Stimulated activated CD4-positive, alpha-beta T cell treated with anti-CD3 and anti-CD28 coated beads, Interleukin-15, amount 100 ng/mL, for 48 hours (primary cell): ENCODE measurements around the gene ABHD6.
"Not testable (repeated sequence)": the region's sequence is repeated elsewhere in the genome, so short reads cannot be mapped to it uniquely, and the experiment has no call there.

Experiments
- DNase-seq, 2 donors: peaks; one replicate each; pipeline ENCODE4 v3.0.0-alpha.2; 2020; ENCODE audit warnings: low read depth in 2 of 2

The ABHD6 gene

DNA sequence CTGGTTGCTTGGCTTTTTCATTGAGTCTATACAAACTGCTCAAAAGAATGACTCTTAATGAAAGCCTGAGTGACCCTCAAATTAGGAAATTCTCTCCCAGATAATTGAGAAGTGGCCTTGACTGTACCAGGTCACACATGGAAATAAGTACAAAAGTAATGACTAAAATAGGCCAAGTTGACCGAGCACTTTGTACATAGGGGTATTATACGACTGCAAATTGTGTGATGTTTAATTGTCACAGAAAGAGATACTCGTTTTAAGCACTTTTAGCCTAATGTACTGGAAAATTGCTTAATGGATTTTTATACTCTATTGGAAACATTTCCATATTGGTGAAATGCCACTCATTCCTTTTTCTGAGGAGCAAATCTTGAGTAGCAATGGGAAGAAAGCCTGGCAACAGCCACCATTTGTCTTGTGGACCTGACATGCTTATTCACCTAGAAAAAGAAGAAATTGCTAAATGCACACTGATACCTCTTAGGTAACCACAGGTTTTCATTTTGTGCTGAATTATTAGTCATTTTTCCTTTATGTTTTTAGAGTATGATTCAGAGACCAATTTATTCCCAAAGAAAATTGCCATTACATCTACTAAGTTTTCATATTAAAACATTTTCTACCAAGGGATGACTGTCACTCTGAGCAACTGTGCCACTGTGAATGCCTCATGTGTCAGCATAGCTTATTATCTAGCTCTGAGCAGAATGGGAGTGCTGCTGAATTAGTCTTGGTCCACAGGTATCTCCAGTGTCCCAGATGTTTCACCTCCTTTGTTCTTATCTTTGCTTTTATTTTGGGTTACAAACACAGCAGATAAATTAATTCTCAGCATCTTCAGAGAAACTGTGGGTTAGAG lies 86.2 kb downstream of the ABHD6 start:
- no peak for DNase-seq

DNA sequence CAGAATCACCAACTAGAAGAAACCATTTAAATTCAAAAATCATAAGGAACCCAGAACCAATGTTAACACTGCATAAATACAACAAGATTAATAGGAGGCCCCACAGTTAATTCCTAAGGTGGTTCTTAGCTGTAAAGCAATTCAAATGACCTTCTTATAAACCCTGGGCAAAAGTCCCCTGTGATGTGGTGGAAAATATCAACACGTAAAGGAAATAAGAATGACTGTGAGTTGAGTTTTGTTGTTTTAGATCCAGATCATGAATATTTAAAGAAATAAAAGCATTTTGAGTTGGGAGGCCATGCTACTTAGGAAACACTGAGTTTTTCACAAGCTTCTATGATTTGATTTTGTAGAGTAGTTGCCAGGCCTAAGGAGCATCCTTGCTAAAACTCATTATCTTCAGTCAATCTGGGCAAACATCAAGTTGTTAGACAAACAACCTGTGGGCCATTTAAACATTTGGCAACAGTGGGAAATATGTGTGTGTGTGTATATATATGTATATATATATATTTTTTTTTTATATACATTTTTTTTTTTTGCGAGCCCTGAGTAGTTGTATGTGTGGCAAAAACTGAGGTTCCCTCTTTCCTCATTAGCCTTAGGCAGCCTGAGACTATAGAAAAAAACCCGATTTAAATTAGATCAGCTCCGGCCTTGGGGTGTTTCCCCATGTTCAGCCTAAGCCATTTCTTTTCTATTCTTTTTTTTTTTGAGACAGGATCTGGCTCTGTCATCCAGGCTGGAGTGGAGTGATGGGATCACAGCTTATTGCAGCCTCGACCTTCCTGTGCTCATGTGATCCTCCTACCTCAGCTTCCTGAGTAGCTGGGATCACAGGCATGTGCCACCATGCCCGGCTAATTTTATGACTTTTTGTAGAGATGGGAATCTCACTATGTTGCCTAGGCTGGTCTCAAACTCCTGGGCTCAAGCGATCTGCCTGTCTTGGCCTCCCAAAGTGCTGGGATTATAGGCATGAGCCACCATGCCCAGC lies 87.1 kb downstream of the ABHD6 start:
- no peak for DNase-seq

DNA sequence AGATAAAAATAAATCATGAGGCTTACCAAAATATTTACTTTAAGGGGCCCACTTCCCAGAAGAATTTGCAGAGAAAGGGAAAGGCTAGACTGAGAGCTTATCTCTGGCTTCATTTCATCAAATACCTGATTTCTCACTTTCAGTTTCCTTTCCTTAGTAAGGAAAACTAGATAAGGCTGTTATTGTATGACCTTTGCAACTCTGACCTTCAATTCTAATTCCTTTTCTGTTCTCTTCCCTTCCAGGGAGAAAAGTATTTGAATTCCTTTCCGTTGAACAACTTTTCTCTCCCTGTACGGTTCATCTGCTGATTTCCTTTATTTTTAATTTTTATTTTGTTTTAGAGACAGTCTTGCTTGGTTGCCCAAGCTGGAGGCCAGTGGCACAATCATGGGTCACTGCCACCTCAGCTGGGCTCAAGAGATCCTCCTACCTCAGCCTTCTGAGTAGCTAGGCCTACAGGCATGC lies 88.0 kb downstream of the ABHD6 start:
- no peak for DNase-seq

DNA sequence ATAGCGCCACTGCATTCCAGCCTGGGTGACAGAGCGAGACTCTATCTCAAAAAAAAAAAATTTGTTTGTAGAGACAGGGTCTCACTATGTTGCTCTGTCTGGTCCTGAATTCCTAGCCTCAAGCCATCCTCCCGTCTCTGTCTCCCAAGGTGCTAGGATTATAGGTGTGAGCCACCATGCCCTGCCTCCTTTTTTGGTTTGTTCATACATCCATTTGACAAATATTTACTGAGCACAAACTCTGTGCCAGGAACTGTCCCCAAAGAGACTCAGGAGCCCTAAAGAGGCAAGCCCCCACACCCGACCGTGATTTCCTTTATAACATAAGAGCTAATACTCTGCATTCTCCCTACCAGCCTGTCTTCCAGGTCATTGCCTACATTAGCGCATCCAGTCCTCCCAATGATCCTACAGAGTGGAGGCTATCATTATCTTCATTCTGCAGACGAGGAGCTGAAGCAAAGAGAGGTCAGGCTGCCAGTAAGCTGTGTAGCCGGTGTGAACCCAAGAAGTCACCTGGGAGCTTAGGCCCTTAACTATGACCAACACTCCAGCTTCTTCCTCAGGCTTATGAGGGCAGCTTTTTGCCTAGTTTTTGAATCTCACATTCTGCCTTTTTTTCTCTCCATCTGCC lies 88.8 kb downstream of the ABHD6 start:
- DNase-seq = no peak

DNA sequence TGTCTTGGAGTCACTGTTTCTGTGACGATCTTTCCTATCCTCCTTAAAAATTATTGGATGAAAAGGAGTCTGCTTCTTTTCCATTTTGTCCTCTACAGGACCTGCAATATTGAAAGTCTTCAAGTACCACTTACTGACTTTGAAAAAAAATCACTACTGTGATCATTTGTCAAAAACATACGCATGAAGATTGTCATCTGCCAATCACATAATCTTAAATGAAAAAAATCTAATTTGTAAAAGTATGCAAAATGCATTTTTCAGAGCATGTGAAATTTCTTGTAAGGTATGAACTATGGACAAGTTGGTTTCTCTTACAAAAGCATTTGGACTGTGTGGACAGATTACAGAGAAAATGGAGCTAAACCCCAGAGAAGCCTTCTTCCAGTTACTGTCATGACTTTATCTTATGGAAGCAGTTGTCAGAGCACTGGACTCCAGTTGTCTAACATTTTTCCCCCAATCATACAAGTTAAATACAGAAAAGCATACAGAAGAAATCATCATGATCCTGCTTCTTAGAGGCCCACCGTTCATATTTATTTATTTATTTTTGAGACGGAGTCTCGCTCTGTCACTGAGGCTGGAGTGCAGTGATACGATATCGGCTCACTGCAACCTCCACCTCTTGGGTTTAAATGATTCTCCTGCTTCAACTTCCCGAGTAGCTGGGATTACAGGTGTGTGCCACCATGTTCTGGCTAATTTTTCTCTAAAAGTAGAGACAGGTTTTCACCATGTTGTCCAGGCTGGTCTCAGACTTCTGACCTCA lies 91.7 kb downstream of the ABHD6 start:
- DNase-seq = no peak

DNA sequence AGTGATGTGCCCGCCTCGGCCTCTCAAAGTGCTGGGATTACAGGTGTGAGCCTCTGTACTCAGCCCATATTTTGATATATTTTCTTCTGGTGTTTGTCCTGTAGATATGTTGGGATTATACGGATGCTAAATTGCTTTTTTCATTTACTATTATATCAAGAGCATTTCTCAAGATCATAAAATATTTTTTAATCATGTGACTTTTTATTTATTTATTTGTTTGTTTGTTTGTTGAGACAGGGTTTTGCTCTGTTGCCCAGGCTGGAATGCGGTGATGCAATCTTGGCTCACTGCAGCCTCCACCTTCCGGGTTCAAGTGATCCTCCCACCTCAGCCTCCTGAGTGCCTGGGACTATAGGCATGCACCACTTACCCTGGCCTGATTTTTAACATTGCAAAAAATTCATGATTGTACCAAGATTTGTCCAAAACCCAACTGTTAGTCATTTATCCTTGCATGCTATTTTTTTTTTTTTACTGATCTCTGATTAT lies 92.4 kb downstream of the ABHD6 start:
- DNase-seq = no peak

DNA sequence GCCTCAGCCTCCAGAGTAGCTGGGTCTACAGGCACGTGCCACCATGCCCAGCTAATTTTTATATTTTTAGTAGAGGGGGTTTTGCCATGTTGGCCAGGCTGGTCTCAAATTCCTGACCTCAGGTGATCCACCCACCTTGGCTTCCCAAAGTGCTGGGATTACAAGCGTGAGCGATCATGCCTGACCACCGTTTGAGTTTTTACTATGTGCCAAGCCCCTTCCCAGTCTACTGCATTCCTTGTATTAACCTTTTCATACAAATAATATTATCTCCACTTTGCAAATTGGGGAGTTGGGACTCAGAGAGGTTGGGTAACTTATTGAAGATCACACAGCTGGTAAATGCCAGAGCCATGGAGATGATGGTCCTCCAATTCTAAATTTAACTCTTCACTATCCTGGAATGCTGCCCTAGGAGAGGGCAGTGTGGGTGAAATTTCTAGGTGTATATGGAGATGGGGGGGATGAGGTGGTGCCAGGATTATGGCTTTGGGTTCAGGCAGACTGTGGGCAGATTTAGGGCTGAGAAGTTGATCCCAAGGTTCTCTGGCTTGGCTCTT lies 94.1 kb downstream of the ABHD6 start:
- no peak for DNase-seq

DNA sequence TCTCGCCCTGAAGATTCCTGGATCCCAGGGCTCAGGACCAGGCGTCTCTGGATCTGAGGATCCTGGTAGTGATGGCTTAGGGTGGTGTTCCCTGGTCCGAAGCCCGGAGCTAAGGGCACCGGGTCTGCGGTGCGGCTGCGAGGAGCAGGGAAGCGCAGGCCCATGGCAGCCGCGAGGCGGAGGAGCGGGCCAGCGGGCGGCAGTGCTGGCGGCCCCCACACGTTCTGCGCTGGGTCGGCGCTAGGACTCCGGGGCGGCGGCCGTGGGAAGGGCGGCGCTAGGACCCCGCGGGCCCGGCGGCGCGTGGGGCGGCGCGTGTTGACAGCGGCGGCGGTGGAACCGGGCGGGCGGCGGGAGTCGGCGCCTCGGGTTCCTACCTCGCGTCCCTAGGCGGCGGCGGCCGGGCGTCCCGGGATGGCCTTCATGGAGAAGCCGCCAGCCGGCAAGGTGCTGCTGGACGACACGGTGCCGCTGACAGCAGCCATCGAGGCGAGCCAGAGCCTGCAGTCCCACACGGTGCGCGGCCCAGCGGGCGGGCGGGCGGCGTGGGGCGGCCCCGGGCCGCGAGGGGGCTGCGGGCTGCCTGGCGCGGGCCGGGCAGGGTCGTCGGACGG lies 95.1 kb downstream of the ABHD6 start, which contains the start of gene PXK:
PXK (plus strand) TSS at position 318 of the 614 bp plus-strand sequence; CDS start at position 415, 97 bp downstream.
- peak; percentile 50 to 70 for DNase-seq

DNA sequence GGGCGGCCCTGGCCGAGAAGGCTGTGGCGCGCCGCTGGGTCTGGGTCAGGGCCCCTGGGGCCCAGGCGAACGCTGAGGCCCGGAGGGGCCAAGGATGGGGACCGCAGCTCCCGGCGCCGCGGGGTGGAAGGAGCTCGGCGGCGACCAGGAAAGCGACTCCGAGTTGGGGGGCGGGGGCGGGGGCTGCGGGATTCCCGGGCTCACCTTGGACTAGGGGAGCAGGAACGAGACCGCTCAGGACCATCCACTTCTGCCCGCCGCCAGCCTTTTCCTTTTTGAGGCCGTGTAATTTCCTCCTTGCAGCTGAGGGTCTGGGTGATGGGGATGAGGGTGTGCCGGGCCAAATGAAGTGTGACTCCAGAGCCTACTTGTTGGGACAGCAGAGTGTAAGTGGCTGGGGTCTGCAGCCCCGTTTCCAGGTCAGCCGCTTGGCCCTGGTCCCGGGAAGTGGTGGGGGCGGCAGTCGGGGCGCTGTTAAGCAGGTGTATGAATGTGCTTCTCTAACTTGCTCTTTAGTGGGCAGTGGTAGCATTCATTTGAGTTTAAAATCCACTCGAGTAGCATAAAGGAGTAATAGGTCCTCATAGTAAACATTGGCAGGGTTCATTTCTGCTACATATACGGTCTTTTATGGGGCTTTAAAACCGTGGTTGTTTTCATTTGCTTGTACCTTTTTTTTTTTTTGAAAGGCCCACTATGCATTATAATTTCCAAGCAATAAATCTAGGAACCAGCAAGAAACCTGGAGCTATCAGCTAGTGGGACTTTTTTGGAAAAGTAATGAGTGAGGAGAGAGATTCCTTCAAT lies 95.8 kb downstream of the ABHD6 start:
- peak in 1 of 2 donors; percentile 8 for DNase-seq

DNA sequence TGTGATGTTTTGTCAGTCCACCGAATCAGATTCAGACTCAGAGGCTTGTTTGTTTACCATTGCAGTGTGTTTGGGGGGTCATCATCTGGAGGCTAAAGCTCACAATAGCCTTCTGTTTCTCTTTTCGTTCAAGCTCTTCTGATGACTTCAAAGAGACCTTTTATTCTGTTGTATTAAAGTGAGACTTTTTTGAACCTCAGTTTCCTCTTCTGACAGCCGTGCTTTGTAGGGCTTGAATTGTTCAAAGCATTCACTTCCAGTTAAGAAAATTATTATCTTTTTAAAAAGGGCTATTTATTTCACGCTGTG lies 96.4 kb downstream of the ABHD6 start:
- DNase-seq = no peak

DNA sequence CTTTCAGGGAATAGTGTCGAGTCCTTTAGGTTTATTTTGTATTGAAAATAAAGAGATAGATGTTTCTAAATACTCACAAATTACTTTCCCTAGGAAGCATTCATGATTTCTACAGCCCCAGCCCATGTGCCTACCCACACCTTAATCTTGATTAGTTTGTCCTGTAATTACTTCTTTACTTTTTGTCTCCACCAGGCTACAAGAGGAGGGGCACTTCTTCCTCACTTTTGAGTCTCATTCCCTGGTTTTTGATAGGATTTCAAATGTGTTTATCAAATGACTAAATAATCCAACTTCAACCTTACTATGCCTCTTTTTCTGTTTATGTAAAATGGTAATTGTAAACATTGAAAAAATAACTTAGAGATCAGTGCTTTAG lies 96.9 kb downstream of the ABHD6 start:
- no peak for DNase-seq

DNA sequence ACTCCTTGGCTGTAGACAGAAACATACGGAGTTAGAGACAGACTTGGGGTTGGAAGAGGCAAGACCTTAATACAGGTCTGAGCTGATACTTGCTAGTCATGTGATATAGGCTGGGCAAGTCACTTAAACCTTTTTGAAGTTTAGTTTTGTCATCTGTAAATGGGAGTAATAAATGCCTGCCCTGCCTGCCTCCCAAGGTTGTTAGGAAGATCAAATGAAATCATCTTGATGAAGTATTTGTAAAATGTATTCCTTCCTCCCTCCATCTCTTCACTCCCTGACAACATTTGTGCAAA lies 98.0 kb downstream of the ABHD6 start:
- DNase-seq = no peak

DNA sequence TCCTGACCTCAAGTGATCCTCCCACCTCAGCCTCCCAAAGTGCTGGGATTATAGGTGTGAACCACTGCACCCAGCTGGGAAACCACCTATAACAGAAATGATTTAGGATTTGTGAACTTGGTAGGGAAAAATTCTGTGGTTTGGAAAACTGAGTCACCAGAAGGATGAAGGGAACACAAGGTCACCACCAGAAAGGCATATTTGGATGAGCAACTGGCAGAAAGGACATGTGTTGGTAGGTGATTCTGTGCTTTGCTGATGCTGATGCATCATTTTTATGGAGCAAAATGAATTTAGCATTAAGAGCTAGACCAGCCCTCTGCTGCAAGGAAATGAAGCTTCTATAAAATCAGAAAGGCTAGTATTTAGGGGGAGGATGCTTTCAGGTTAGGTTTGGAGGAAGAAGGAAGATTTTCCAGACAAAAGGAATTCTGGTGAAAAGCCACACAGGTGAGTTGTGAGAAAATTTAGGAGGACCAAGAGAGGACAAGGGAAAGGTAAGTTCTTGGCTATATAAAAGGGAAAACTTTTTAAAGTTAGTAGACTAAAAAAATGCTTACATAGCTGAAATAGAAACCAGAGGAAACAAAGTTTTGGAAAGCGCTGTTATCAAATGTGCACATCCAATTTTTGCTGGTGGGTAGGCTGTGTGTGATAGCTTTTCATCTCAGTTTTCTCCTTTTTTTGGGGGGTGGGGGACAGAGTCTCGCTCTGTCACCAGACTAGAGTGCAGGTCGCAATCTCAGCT lies 98.7 kb downstream of the ABHD6 start:
- DNase-seq = no peak

DNA sequence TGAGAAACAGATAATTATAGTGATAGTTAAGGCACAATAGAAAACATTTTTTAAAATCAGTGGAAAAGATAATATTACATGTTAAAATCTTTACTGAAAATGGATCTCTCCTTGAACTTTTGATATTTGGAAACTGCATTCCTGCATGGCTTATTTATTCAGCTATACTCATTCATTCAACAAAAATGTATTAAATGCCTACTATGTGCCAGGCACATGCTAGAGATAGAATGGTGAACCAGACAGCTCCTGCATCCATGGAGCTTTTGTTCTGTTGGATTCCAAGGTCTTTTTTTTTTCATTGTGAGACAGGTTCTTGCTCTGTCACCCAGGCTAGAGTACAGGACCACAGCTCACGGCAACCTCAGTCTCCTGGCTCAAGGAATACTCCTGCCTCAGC lies 99.6 kb downstream of the ABHD6 start:
- no peak for DNase-seq

DNA sequence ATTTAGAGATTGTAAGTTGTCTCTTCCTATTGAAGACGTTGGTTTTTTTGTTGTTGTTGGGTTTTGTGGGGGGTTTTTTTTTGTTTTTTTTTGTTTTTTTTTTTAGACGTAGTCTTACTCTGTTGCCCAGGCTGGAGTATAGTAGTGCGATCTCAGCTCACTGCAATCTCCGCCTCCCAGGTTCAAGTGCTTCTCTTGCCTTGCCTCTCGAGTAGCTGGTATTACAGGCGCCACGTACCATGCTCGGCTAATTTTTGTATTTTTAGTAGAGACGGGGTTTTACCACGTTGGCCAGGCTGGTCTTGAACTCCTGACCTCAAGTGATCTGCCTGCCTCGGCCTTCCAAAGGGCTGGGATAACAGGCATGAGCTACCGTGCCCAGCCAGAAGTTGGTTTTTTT lies 101.6 kb downstream of the ABHD6 start:
- not testable (repeated sequence) for DNase-seq

DNA sequence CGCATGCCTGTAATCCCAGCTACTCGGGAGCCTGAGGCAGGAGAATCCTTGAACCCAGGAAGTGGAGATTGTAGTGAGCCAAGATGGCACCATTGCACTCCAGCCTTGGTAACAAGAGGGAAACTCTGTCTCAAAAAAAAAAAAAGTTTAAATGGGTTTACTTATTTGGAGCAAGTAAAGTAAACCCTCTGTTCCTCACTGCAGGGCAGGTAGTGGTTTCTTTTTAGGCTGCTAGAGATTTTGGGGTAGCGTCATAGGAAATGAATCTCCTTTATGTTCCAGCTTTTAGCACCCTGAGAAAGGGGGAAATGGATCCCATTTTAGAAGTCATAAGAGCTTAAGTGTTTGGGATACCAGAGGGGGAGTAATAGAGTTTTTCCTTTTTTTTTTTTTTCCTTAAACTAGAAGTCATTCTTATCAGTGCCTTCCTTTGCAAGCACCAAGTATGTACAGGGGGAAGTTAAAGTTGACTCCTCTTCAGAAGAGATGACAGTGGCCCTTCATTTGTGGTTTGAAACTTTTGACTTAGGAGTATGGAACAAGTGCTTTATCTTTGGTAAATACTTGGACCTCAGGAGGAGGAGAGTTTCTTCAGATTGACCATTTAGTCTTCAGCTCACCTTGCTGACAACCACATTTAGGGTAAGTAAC lies 103.1 kb downstream of the ABHD6 start:
- DNase-seq = no peak

DNA sequence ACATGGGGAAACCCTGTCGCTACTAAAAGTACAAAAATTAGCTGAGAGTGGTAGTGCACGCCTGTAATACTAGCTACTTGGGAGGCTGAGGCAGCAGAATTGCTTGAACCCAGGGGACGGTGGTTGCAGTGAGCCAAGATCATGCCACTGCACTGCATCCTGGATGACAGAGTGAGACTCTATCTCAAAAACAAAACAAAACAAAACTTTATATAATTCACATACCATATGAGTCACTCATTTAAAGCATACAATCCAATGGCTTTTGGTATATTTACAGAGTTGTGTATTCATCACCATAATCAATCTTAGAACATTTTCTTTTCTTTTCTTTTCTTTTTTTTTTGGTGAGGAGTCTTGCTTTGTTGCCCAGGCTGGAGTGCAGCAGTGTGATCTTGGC lies 103.8 kb downstream of the ABHD6 start:
- no peak for DNase-seq

DNA sequence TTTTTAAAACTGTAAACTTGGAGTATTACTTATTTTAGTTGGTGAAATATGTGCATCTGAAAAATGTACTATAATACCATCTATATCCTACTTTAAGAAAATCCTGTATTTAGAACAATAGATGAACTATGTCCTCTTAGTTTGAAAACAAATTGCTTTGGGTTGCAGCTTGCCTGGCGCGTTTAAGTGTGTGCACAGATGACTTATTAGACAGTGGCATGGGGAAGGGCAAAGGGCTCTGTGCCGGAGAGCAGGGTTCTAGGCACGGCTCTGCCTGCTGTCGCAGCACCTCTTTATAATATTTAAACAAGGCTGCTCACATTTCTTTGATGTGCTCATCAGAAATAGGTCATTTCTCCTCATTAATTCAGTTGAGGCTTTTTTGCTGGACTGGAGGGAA lies 105.1 kb downstream of the ABHD6 start:
- DNase-seq = no peak
